Effector CD4-positive, alpha-beta T cell (primary cell): ENCODE data around the gene DMD.

Experiments used
- DNase-seq: peaks from one replicate; pipeline ENCODE4 v3.0.0-alpha.2; 2020

Gene DMD

DNA sequence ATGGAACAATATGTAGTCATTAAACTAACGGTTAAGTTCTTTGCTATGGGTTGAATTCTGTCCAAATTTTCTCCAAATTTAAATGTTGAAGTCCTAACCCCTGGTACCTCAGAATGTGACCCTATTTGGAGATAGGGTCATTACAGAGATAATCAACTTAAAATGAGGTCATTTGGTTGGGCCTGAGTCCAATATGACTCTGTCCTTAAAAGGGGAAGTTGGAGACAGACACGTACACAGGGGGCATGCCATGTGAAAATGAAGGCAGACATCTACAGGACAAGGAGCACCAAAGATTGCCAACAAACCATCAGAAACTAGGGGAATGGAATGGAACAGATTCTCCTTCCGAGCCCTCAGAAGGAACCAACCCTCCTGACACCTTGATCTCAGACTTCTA, 1647.6 kb downstream of the DMD start:
- DNase-seq: no peak

DNA sequence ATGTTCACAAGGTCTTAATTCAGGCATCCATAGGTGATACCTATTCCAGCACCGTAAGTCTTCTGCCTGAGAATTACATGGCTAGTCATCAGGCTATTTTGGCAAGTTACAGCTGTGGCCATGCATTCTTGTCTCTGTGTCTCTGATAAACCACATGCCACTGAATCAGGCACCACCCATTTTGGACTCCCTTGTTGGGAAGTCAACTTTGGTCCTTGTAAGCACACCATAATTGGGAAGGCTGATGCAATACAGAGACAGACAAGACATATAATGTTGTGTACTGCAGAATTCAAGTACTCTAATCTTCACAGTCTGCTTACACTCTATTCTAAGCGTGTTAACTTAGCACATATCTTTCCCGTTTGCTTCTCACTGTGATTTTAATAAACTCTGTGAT, 1655.8 kb downstream of the DMD start:
- no peak for DNase-seq

DNA sequence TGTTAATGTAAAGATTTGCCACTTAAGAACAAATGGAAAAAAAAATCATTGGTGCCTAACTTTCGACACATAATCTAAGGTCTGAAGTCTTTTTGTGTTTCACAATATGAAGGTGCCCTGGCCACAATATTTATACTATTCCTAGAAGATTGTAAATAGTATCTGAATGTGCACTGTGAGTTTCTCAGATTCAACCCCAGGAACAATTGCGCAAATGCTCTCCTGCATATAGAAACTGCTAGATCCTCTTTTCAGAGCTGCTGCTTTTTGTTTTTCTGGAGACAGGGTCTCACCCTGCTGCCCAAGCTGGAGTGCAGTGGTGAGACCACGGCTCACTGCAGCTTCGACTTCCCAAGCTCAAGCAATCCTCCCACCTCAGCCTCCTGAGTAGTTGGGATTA, 1659.4 kb downstream of the DMD start:
- no peak for DNase-seq

DNA sequence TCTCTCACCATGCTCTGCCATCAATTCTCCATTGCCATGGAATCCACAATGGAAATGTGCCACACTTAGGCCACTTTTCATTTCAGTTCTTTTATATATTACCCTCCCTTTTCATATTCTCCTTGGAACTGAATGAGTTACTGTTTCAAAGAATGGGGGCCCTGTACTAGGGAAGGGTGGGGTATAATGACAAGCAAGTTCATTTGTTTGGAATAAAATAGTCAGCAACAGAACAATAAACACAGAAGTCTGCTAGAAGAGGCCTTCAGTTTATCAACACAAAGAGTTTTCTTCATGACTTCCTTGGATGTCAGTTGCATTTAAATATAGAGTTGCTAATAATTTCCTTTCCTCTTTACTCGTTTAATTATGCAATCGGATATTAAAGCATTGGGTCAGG, 1661.2 kb downstream of the DMD start:
- DNase-seq: no peak

DNA sequence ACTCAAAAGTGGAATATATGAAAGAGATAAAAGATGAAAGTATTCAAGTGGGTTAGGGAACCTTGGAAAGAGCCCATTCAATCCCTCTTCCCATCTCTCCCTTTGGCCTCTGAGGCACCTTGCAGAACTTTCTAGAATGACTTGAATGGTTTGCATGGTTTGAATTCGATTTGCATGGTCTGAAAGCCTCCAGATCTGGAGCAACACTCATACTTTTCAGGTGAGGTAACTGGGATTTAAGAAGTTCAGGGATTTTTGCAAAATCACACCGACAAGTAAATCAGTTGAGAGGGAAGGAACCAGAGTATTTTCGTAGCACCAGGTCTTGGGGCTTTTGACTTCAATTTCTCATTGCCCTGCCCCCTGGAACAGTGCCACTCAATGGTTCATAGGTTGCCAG, 1663.5 kb downstream of the DMD start:
- DNase-seq: no peak

DNA sequence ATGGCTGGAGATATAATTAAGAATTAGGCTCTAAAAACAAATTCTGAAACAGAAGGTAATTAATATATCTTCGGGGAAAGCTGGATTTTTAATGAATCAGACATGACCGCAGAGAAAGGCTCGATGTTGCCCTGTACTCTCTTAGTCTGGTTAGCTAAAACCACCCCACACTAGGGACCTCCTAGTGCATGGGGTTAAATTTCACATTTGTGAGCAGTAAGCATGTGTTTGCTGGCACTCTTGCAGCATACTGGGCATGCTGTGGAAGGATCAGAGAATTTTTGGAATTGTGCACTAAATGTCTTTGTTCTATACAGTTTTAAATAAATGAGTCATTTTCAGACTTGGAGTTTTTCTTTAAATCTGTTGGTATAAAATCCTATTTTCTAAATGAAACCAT, 1663.9 kb downstream of the DMD start:
- DNase-seq: no peak

DNA sequence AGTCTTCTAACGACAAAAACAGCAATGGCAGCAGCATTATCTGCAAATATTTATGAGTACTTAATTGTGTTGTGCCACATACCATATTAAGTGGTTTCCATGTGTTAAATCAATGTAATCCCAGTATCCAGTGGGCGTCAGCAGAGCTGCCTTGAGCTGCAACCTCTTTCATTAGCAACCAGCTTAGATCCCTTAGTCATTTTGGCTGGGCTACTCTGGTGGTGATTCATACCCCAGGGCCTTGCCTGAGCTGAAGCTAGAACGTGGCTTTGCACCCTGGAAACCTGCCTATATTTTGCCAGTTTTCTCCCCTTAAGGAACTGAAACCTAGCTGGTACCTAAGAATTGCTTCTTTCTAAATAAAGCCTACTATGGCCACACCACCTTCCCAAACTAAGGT, 1665.2 kb downstream of the DMD start:
- no peak for DNase-seq

DNA sequence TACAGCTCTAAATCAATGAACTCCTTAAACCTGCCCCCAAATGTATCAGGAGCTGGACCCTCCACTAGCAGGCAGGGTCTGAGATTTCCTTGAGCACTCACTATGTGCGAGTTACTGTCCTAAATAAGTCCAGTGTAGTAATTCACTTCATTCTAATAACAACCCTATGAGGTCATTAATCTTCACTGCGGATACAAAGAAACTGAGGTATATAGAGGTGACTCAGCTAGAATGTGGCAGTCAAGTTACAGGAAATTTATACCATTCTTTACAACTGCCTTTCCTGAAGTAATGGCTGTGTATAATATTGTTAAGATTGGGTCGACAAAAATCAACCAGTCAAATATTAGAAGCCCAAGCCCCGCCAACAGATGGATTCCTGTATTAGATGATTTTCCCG, 1665.6 kb downstream of the DMD start:
- DNase-seq: no peak

DNA sequence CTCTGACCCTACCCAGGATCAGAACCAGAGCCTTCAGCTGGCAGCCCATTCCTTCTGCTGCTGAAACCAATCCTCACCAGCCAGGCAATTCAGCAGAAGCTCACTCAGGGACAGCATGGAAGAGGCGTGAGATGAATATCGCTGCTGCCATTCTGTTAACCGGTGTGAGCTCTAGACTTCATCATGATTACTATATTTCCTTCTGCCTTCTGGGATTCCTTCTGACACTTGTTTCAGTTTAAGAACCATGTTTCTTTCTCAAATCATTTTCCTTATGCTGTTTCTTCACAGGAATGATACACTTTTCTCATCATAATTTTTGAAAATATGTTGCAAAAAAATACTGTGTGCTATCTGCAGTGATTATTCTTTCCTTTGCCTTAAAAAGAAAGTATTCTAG, 1666.2 kb downstream of the DMD start:
- no peak for DNase-seq

DNA sequence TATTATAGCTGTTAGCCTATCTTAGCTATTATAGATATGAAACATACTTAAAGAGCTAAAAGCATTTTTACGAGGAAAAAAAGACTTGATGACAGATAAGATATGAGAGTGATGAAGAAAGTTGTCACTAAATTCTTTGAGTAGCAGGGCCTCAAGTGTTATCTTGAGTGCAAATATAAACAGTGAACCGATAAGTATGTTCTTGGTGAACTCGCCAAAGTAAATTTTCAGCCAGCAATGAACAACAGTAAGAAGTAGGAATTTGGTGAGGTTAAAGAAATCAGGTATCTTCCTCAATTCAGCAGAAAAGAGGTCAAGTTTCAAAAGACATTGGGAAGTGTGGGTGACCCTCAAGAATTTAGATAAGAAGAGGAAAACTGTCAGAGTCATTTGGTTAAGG, 1667.7 kb downstream of the DMD start:
- DNase-seq: no peak

DNA sequence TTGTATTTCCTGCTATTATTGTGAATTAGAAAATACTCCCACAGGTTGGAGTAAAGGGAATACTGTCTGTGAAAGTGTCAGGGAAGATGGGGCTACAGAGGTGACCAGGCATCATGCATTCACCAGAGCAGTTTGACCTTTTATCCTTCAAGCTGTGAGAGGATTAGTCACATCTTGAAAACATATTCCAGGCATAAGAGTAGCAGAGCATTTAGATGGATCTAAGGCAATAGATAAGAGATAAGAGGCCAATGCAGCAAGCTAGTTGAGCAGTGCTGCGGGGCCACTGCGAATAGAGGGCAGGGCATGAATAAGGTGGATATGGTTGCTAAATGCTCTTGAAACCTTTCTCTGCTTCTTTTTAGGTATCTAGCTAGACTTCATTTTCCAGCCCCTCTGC, 1668.8 kb downstream of the DMD start:
- DNase-seq: no peak

DNA sequence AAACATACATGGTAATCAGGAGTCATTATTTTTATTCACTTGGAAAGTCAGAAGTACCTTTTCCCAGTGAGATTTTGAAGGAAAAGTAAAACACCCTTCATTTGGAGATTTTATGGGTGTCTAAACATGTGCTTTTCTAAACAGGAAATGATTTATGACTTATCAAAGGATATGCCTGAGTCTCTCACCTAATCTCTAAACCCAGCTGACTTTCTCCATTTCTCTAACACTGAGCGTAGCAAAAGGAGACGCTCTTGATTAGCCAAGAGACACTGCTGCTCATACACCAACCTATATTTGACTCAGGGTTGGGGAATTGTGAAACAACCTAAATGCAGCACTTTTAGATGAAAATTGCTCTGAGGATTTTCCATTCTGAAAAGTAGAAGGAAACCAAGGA, 1671.0 kb downstream of the DMD start:
- DNase-seq: no peak

DNA sequence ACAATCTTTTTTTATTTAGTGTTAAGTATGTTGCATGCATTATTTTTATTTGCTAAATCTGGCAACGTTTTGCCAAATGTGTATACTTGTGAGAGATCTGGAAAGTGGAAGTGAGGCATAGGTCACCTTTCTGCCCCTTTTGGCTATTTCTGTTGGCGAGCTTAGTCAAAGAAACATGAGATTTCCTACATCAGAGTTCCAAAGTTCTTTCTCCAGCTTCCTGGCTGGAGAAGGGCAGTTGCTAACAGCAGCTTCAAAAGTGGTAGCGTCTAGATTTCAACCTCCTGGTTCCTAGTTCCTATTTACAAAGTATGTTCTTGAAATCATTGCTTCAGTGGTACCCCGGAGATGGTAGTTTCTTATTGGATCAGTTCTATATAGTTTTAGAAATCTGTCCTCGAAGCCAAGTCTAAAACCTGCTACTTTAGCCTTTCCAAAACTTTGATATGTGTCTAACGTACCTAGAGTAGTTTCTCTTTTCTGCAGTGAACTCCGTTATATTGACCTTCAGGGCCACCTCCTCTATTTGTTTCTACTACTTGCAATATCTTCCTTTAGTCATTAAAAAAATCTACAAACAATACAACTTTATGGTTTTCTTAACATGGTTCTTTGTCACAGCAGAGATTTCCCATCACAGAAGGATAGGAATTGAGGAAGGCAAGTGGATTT, 1683.8 kb downstream of the DMD start:
- DNase-seq: no peak

DNA sequence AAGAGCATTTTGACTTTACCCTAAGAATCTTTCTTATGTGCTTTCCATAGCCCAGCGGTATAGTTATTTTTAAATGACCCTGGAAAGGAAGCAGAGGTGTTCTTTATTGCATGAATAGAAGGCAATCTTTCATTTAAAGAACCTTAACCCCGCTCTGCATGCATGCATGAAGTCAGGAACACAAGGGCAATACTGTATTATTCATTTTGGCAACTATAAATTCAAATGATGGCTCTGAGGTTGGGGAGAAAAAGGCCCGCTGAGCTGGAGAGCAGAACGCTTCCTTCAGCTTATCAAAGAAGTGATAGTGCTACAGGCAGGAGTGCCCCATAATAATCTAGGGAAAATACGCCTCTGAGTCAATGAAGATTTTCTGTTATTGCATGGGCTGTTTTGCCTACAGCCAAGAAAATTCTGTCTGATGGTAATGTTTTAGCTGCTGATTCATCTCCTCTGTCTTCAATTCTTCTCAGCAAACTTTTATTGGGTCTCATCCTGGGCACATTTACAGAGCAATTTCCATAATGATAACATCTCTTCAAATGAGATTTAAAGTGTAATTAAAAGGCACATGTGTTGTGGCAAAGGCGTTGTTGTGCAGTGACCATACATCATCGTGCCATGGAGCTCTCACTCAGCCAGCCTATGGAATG, 1687.3 kb downstream of the DMD start:
- no peak for DNase-seq

DNA sequence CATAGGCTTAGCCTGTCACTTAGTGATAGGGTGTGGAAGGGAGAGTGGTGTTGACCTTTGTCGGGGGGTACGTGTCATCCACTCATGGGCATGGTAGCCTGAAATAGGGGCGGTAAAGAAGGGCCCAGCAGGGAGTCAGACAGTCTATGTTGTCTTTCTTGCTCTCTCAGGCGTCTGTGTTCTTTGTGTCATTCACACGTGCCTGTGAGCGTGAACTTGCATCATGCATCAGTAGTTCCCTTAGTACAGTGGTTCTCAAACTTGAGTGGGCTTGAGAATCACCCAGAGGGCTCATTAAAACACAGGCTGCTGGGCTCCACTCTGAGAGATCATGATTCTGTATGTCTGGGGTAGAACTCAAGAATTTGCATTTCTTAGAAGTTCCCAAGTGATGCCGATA, 1688.6 kb downstream of the DMD start:
- DNase-seq: no peak

DNA sequence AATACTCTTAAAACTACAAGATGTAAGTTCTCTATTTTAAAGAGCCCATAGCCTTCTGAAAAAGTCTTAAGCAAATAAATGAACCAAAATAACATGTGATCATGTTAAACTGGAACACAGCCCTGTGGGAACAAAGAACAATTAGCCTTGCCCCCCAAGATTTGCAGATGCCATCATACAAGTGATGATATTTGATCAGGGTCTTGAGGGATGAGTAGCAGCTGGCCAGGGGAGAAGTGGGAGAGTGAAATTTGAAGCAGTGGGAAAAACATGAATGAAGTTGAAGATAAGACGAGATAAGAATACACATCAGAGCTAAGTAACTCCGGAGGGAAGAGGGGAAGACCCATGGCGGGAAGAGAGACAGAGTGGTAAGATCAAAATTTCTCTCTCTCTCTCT, 1689.4 kb downstream of the DMD start:
- DNase-seq: no peak

DNA sequence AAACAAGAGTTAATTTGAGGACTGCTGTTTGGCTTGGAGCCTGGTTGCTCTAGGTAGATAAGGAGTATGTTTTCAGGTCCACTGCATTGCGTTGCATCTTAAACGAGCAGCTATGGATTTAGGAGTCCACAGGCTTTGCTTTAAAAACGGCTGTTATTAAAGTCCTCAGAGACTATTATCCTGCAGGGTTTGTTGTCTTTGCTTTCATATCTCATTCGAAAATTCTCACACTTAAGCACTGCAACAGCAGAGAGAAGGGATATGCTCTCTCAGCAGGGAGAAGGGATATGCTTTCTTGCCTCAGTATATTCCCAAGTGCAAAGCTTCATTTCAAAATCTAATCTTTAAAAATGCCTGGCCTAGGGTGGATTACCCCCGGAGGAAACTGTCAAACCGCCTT, 1694.8 kb downstream of the DMD start:
- no peak for DNase-seq

DNA sequence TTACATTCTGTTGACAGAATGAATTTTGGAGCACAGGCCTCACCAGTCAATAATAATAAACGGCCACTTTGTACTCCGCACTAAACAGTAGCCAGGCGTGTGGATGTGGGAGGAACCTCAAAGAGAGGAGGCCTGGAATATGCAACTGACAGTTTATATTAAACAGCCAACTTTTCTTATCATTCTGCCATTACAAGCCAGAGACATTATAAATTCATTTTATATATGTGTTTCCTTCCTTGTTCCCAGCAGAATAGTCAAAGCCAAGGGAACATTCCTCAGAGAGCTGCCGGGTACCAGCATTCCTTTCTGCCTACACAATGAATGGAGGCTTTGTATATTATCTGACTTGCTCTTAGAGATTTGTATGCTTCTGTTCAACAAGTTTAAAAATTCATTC, 1703.0 kb downstream of the DMD start:
- DNase-seq: no peak

DNA sequence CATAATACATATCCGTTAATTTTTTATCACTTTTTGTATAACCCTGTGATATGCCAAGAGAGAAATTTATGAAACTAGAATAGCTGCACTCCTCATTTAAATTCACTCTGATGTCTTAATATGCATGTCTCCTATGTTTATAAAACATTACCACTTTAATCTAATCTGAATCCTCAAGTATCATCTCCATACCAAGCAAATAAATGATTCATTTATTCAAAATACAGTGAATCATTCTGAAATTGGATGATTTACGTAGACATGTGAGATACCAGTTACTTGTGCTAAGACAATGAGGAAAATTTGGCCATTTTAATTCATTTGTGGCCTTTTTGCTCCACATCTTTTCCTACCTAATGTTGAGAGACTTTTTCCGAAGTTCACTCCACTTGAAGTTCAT, 1704.4 kb downstream of the DMD start:
- no peak for DNase-seq

DNA sequence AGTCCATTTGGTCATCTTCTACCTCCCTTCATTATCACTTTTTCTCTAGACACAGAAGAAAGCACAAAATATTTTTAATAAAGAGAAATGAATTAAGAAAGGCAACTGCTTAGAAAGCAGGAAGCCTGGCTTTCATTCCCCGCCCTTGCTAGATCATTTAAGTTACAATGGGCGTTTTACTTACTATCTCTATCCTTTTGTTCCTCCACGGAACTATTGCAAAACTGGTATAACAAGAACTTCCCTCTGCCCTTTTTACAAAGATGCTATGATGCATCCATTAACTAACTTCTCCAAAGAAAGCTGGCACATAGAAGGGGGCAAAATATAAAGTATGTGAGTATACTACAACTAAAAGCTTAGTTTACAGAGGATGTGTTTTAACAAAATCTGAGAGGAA, 1705.0 kb downstream of the DMD start:
- DNase-seq: no peak

DNA sequence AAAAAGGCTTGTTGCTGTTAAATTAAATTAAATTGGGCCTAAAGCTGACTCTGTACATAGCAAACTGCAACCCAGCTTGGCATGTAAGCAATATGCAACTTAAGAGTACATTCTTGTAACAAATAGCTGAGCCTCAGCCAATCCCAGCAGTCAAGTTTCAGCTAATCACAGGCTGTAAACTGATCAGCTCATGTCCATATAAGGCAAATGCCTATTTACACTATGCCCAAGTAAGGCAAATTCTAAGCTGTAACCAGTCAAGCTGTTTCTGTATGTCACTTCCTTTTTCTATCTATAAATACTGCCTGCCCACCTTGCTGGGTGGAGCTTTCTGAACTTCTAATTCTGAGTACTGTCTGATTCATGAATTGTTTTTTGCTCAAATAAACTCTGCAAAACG, 1710.4 kb downstream of the DMD start:
- DNase-seq: no peak

DNA sequence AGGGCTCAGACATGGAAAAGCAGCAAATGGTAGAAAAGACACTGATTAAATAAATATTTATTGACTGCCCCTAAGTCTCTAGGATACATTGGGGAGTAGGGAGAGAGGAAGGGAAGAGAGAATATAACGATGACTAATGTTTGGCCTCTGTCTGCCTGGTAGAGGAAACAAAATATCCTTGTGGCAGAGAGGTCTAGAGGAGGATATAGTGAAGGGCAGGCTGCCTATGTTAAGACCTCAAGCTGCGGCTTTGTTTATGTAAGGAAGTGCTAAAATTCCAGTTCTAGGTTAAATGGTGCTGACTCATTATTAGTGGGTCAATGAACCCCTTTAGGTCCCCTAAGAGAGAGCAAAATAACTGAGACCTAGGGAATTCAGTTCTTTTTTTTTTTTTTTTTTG, 1712.2 kb downstream of the DMD start:
- DNase-seq: no peak

DNA sequence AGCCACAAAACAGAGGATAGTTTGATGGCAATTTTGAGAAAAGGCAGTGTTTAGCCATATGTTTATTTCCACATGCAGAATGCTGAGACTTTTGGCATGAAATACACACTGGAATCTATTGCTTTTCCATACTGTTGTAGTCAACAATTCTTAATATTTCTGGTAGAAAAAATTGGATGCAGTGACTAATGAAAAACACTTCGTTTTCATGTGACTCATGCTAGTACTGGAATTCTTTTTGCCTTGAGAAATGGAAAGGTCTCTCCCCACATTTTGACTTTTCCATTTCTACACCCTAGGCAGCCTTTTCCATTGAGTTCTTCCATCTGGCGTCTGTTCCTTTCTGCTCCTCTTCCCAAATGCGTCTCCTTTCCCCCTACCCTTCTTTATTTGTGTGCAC, 1714.3 kb downstream of the DMD start:
- DNase-seq: no peak

DNA sequence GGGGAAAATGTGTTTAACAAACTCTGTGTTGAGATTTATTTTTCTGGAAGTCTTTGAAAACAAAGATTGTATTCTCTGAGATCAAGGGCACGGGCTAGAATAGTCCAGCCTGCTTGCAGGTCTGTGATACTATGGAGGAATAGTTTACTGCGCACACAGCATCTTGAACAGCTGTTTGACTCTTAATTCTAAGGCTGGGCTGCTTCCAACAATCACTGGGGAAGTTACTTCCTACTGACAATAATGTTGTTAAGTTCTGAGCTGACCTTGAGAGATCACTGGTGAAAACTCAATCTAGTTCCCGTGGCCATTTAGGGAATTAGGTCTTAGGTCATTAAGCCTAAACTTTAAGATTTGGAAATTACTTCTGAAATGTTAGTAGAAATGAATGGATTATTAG, 1723.4 kb downstream of the DMD start:
- no peak for DNase-seq

DNA sequence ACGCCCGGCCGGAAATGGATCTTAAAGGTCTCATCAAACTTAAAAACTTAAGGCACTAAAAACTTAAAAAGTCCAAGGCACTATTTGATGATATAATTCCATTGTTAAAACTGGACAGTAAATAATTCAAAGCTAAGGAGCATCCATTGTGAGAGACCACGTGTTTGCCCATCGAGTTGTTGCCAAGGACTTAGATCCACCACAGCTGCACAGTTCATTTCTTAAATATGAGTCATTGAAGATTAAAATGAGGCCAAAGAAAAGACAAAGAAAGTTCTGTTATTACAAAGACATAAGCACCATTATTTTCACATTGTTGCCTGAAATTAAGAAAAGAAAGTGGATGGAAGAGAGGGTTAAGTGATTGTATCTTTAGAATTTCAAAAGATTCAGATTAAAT, 1728.0 kb downstream of the DMD start:
- no peak for DNase-seq
